GM12891 (cell line): Measurements from ENCODE around the gene MICU1.

Experiments
- DNase-seq: peaks from one replicate; pipeline ENCODE4 v3.0.0; 2011; ENCODE audit warnings: low spot score; ENCODE audit not compliant: insufficient read length
- FAIRE-seq: peaks from 2 replicates; lab custom pipeline; 2011; peaks lifted over from hg19 to GRCh38; lab: Jason Lieb, UNC
- PAX5 ChIP-seq: IDR thresholded peaks from 2 replicates; pipeline ENCODE4 v1.6.1; 2011; ENCODE audit warnings: low read length, moderate library complexity, mild to moderate bottlenecking; ENCODE audit not compliant: insufficient read depth, severe bottlenecking
- POLR2A ChIP-seq: IDR thresholded peaks from 2 replicates; pipeline ENCODE4 v1.6.1; 2011; ENCODE audit warnings: low read depth, low read length, control low read depth
- POLR2AphosphoS5 ChIP-seq: IDR thresholded peaks from 2 replicates; pipeline ENCODE4 v1.6.1; 2011; ENCODE audit warnings: low read depth, low read length, control low read depth
- POU2F2 ChIP-seq: IDR thresholded peaks from 2 replicates; pipeline ENCODE4 v1.6.1; 2011; ENCODE audit warnings: low read depth, mild to moderate bottlenecking, control low read depth, low read length, moderate library complexity
- SPI1 ChIP-seq: IDR thresholded peaks from 2 replicates; pipeline ENCODE4 v1.6.1; 2011; ENCODE audit warnings: low read depth, low read length, control low read depth
- TAF1 ChIP-seq: IDR thresholded peaks from 2 replicates; pipeline ENCODE4 v1.6.1; 2011; ENCODE audit warnings: low read depth, low read length, control low read depth

Gene MICU1

GRCh38 chr10:72319416-72320254 lies 306.2 kb downstream of the MICU1 start:
- TF ChIP-seq SPI1 (peak; percentile 38; the same call in 1 of the 2 replicates), PAX5 (no peak), POLR2A (no peak; the same call in 1 of the 2 replicates), TAF1 (no peak)
- peak; percentile 76 for DNase-seq
- FAIRE-seq: peak; percentile 75

GRCh38 chr10:72318418-72319262 lies 307.2 kb downstream of the MICU1 start:
- TF ChIP-seq POU2F2 (no peak), PAX5 (no peak), TAF1 (no peak), SPI1 (no peak), POLR2AphosphoS5 (no peak), POLR2A (no peak)
- FAIRE-seq (no peak), DNase-seq (no peak)
